Measurements from ENCODE around the gene MRPL19.

Gene MRPL19

GRCh38 chr2:75646583-75647425 lies at the start of gene MRPL19:
TSS of gene MRPL19 (plus strand) at chr2:75646783. CDS start at chr2:75646808, 25 bp downstream.
- peak; percentile 82 for DNase-seq

DNA sequence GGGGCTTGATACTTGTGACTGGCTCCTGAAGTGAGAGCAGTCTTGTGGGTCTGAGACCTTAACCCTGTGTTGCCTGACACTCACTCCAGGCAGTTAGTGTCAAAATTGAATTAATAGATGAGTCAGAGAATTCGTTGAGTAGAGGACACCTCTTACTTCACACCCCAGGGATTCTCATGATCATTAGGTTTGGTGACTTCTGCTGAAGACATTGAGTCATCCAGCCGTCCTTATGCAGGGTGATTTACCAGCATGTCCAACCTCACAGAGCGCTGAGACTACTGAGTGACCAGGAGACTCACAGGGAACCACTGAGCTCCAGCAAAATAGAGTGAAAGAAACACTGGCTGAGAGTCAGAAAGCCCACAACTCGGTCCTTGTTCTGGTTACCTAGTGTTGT lies 49.8 kb upstream of the MRPL19 start:
- no peak for DNase-seq

- DNase-seq, result no peak
These were observed 48.6 kb upstream of the MRPL19 start for GRCh38 chr2:75597949-75598348.

DNA sequence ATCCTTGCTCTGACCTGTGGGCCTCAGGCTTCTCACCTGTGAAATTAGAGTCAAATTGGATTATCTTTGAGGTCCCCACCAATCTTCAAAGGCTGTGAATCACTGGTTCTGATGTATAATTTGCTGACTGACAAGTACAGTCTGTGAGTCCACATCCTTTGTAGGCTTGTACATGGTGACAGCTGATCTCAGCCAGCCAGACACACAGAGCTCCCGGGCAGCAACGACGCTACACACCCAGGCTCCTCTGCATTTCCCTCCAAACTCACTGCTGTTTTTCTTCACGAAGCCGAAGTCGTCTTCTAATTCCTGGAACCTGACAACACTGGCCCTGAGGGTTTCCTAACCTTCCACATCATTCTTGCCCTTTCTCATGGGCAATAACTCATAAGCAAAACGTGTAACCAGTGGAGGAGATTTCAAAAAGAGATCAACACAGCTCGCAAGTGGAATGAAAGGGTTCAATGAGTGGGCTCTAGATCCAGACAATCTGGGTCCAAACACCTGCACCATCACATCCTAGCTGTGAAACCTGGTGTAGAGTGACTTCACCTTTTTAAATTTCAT lies 47.9 kb upstream of the MRPL19 start:
- no peak for DNase-seq

DNA sequence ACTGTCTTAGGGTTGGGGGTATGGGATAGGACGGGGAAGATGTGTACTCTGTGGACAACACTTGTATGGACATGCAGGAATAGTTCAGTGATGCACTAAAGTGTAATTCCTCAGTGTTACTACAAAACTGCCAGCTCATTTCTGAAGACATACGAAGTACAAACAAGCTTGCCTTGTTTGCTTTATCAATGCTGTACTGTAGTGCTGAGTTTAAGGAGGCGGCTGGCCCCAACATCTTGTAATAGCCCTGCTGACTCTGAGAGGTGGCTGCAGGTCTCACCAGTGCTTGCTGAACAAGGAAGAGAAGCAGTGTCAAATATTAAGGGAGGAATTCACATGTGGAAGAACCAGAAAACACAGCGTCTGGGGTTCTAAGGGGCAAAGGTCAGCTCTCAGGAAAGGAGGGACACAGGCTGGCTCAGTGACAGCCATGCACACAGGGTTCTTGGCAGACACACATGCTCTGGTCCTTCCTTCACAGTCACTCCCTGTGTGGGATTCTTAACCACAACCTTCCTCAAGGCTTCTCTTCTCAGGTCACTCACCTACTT lies 46.0 kb upstream of the MRPL19 start:
- no peak for DNase-seq

- no peak for DNase-seq
These were observed 43.8 kb upstream of the MRPL19 start for GRCh38 chr2:75602724-75603342.

- no peak for DNase-seq
These were observed 43.1 kb upstream of the MRPL19 start for GRCh38 chr2:75603477-75603876.

- DNase-seq, result no peak
These were observed 42.1 kb upstream of the MRPL19 start for GRCh38 chr2:75604484-75604883.

GRCh38 chr2:75605770-75606529 lies 40.6 kb upstream of the MRPL19 start:
- DNase-seq, result no peak

DNA sequence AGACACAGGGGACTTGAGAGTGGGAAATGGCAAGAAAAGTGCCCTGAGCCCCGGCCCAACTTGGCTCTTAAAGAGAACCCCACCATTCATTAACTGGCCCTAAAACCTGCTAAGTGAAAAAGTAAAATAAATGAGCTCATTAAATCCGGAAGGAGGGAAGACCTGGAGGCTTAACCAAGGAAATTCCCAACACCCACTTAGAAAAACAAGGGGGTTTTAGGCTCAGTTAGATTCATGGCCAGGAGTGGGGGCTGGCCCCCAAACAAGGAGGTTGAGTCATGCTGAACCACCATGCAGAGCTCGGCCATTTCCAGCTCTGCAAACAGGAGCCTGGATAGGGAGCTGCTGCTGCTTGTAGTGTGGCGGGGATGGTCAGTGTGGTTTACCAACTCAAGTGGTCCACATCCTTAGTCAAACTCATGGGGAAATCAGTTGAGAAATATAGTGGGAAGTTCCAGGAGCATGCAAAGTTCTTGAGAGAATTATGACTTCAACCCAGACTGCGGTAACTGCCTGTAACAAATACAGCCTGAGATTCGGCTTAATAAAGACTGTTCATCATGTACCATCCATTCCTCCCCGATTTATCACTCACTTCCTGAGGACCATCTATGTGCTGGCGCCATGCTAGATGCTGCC lies 39.7 kb upstream of the MRPL19 start:
- DNase-seq, result no peak

DNA sequence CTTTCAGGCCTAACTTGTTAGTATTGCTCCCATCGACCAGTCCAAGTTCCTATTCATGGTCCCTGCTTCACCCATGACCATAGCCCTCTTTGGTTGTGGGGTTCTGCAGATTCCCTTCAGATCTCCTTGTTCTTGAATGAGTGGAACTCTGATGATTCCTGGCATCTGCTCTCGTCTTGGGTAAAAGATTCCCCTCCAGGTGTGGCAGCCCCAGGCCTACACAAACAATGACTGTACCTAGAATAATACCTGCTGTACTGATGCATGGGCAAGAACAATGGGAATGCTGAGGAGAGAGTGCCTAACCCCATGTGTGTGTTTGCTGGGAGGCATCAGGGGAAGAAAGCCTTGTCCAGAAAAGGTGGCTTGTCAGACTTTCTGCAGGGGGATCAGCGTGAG lies 39.2 kb upstream of the MRPL19 start:
- no peak for DNase-seq

DNA sequence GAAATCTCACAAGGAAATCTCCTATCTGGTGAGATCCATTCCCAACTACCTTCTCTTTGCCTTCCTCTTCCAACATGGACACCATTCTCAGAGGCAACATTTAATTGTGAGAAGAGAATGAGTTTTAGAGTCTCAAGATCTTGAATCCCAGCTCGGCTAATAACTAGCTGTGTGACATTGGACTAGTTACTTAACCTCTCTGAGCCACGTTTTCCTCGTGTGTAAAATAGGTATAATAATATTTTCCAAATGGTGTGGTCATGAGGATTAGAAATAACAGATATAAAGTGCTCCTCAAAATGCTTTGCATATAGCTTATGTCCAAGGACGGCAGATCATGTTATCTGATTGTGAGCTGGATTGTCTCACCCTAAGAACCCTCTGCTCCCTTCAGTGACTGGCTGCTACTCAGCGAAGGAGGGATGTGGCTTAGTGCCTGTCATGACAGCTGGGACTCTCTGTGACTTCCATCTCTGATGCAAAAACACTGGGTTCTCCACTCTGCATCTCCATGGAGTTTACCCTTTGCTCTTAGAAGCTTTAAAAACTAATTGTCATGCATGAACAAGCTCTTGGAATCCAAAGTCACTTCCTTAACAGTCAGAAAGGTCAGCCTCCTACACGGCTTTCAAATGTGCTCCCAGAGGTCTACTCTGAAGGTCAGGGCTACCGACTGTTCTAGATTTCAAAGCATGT lies 38.4 kb upstream of the MRPL19 start:
- no peak for DNase-seq

DNA sequence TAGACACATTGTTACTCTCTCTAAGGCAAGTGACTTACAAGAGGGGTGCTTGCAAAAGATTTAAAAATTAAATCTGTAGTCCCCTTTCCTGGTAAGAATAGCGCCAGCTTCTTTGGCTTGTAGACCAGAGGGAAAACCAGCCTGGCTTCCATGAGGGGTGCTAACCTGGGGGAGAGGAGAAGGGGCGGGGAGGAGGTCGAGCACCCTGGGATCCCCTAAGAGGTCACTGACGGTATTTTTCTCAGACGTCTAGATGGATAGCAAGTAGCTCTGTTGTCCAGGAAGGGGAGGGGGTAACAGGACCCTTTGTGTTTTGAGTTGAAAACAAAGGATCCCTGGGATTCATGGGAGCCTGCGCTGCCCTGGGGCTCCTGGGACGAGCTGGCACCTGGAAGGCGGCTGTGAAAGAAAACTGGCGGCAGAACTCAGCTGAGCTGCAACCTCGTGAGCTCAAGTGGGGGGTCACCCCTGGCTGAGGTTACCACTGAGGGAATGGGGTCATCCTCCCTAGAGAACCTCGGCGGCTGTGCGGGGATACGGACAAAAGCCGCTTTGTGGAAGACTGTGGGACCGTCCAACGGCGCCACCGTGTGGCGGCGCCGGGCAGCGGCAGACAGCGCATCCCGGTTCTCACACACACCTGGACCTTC lies 37.8 kb upstream of the MRPL19 start:
- peak; percentile 50 for DNase-seq

- DNase-seq, result no peak
These were observed 37.3 kb upstream of the MRPL19 start for GRCh38 chr2:75609334-75609689.

DNA sequence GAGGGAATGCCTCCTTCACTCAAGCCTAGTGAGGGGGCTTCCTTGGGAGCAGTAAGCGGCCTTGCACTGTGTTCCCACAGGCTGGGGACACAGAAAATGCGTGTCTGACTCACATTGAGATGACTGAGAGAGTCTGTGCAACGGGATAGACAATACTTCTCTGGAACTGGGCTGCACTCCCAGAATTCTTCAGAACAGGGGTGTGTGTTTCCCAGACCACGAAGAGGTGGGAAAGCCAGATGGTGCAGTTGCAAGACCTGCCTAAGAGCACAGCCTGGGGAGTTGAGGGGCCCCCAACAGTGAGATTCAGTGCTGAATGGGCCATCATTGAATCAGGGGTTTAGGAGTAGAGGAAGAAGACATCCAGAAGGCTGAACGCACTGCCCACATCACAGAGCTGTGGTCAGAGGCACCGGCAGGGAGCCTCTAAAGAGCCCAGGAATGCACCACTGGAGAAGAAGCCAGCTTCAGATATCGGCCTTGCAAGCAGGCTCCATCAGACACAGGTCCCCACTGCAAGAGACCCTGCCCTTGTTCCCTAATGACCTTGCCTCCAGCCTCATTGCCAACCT lies 36.6 kb upstream of the MRPL19 start:
- DNase-seq, result no peak

GRCh38 chr2:75610671-75611070 lies 35.9 kb upstream of the MRPL19 start:
- no peak for DNase-seq

DNA sequence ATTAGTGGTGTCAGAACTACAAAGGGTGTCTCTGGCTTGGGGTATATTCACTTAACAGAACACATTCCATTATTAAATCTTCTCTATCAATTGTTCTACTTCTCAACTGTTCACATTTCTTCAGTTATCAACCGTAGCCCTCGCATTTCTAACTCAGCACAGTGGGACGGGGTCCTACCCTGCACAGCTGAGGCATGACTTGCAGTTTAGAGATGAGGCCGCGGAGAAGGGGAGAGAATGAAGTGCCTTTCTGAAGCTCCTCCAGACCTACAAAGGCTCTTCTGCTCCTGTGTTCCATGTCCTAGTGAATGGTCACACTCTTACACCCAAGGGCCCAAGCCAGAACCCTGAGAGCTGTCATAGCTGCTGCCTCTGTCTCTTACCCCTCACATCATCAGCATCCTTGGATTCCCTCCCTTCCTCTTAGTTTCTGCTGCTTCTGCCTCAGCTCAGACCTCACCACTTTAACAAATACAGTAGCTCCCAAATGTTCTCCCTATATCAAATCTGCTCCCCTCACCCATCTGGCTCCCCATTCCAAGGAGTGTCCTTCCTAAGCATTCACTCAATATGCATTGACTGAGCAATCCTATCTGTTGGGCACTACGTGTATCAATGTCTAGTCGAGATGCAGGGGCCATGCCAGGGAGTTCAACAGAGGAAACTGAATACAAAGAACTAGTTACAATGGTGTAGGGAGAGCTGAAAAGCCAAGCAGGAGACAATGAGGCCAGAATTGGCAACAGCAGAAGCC lies 34.3 kb upstream of the MRPL19 start:
- DNase-seq, result no peak

- DNase-seq, result no peak
These were observed 33.7 kb upstream of the MRPL19 start for GRCh38 chr2:75612862-75613243.

DNA sequence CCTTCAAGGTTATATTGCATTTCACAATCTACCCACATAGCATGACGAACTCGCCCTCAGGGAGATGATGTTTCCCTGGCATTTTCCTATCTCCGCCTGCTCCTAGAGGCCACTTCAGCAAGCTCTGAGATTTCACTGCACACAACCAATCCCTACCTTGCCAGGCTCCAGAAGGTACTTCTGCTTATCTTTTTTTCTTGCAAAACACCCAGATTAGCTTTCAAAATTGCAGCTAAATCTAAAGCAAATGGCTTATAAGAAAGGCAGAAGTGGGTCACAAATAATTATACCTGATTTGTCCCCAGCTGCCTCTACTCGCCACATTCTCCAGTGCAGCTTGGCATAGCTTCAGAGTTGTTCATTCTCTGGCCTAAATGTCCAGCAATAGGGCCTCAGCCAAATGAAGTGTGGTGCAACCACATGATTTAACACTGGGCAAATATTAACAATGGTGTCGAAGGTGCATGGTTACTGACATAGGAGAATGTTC lies 32.4 kb upstream of the MRPL19 start:
- DNase-seq, result no peak

DNA sequence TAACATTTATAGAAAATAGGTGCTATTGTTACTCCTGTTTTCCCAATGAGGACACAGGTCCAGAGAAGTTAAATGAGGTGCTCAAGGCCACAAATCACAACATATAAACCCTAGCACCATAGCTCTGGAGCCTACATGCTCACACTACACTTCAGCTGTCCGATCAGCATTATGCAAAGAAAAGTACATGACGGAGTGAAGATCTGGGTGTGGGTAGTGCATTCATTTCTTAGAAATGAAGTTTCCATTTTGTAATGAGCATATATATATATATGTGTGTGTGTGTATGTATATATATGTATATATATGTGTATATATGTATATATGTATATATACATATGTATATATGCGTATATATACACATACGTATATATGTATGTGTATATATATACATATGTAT lies 30.2 kb upstream of the MRPL19 start:
- DNase-seq, result no peak

Measured in NCI-H1105 treated with DMSO at 0.1 percent for 48 hours (cell line).